ENCODE data around the gene ATP4B. TPM values are rescaled to one million over a fixed set of nuclear protein-coding genes. Genes with fewer than 3 reads are reported as not detected.

Gene ATP4B
- total RNA-seq, 1 experiment from 2014 or later, result not detected

DNA sequence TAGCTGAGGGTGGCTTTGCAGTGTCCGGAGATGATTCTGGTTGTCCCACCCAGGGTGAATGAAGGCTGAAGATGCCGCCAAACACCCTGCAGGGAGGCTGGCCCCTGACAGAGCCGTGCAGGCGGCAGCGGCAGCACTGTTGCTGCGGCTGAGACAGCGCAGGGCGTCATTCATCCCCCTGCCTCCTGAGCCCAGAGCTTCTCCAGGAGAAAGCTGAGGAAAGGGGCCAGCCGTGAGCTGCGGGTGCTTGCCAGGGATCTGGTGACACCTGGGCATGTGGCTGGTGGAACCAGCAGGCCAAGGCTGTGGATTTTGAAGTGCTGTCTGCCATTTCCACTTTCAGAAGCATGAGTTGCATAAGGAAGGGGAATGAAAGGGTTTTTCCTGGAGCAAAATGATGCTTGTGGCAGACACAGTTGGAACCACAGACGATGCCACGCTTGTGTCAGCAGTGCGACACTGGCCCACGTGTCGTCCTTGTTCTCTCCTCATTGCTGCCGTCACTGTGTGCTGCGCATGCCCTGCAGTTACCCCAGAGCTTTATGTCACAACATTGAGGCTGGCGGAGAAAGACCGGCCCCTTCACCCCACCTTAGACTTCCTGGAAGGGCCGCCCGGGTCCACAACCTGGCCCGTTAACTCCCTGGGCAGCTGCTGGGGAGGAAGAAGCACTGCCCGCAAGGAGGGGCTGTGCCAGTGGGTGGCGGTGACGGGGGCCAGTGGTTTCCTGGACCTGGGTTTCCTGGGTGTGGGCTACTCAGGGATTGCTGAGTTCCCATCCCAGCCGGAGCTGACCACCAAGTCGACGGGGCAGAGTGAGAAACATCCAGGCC is 50.7 kb downstream of the ATP4B start:
- H3K27ac Mint-ChIP-seq, result no peak overlapping the region; the same call in 1 of the 2 replicates
- no peak for DNase-seq (ENCODE audit: low spot score)
- H3K4me1 Mint-ChIP-seq, result peaks cover 3% of the 10 kb centered on the region; the same call in 1 of the 2 replicates
- H3K27me3 Mint-ChIP-seq (ENCODE audit: low read depth), result no peaks in the 10 kb centered on the region
- H3K4me3 Mint-ChIP-seq, result no peak overlapping the region
- peaks cover 14% of the 10 kb centered on the region for H3K36me3 Mint-ChIP-seq
- no peak for ATAC-seq
- TF ChIP-seq PRRX2 (CRISPR knock-in tag; IDR thresholded peaks at IDR 0.05), result no peak
- TF ChIP-seq RORB (CRISPR knock-in tag; IDR thresholded peaks at IDR 0.05), result no peak
- TF ChIP-seq, protein P1, sequence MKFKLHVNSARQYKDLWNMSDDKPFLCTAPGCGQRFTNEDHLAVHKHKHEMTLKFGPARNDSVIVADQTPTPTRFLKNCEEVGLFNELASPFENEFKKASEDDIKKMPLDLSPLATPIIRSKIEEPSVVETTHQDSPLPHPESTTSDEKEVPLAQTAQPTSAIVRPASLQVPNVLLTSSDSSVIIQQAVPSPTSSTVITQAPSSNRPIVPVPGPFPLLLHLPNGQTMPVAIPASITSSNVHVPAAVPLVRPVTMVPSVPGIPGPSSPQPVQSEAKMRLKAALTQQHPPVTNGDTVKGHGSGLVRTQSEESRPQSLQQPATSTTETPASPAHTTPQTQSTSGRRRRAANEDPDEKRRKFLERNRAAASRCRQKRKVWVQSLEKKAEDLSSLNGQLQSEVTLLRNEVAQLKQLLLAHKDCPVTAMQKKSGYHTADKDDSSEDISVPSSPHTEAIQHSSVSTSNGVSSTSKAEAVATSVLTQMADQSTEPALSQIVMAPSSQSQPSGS (CRISPR knock-in tag; IDR thresholded peaks at IDR 0.05; ENCODE audit: borderline replicate concordance, low read depth), result no peak
- TF ChIP-seq, protein P2, sequence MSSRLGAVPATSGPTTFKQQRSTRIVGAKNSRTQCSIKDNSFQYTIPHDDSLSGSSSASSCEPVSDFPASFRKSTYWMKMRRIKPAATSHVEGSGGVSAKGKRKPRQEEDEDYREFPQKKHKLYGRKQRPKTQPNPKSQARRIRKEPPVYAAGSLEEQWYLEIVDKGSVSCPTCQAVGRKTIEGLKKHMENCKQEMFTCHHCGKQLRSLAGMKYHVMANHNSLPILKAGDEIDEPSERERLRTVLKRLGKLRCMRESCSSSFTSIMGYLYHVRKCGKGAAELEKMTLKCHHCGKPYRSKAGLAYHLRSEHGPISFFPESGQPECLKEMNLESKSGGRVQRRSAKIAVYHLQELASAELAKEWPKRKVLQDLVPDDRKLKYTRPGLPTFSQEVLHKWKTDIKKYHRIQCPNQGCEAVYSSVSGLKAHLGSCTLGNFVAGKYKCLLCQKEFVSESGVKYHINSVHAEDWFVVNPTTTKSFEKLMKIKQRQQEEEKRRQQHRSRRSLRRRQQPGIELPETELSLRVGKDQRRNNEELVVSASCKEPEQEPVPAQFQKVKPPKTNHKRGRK (CRISPR knock-in tag; IDR thresholded peaks at IDR 0.05; ENCODE audit: borderline replicate concordance), result no peak
- TF ChIP-seq MXD4 (CRISPR knock-in tag; IDR thresholded peaks at IDR 0.05; ENCODE audit: borderline replicate concordance), result no peak
- TF ChIP-seq, protein P3, sequence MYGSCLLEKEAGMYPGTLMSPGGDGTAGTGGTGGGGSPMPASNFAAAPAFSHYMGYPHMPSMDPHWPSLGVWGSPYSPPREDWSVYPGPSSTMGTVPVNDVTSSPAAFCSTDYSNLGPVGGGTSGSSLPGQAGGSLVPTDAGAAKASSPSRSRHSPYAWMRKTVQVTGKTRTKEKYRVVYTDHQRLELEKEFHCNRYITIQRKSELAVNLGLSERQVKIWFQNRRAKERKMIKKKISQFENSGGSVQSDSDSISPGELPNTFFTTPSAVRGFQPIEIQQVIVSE (CRISPR knock-in tag; IDR thresholded peaks at IDR 0.05; ENCODE audit: borderline replicate concordance), result no peak
- no peak for TF ChIP-seq FOXK1 (CRISPR knock-in tag; IDR thresholded peaks at IDR 0.05)
- TF ChIP-seq NR1H2 (CRISPR knock-in tag; IDR thresholded peaks at IDR 0.05), result no peak
- TF ChIP-seq, protein P4, sequence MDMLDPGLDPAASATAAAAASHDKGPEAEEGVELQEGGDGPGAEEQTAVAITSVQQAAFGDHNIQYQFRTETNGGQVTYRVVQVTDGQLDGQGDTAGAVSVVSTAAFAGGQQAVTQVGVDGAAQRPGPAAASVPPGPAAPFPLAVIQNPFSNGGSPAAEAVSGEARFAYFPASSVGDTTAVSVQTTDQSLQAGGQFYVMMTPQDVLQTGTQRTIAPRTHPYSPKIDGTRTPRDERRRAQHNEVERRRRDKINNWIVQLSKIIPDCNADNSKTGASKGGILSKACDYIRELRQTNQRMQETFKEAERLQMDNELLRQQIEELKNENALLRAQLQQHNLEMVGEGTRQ (CRISPR knock-in tag; IDR thresholded peaks at IDR 0.05), result no peak
- TF ChIP-seq, protein P5, sequence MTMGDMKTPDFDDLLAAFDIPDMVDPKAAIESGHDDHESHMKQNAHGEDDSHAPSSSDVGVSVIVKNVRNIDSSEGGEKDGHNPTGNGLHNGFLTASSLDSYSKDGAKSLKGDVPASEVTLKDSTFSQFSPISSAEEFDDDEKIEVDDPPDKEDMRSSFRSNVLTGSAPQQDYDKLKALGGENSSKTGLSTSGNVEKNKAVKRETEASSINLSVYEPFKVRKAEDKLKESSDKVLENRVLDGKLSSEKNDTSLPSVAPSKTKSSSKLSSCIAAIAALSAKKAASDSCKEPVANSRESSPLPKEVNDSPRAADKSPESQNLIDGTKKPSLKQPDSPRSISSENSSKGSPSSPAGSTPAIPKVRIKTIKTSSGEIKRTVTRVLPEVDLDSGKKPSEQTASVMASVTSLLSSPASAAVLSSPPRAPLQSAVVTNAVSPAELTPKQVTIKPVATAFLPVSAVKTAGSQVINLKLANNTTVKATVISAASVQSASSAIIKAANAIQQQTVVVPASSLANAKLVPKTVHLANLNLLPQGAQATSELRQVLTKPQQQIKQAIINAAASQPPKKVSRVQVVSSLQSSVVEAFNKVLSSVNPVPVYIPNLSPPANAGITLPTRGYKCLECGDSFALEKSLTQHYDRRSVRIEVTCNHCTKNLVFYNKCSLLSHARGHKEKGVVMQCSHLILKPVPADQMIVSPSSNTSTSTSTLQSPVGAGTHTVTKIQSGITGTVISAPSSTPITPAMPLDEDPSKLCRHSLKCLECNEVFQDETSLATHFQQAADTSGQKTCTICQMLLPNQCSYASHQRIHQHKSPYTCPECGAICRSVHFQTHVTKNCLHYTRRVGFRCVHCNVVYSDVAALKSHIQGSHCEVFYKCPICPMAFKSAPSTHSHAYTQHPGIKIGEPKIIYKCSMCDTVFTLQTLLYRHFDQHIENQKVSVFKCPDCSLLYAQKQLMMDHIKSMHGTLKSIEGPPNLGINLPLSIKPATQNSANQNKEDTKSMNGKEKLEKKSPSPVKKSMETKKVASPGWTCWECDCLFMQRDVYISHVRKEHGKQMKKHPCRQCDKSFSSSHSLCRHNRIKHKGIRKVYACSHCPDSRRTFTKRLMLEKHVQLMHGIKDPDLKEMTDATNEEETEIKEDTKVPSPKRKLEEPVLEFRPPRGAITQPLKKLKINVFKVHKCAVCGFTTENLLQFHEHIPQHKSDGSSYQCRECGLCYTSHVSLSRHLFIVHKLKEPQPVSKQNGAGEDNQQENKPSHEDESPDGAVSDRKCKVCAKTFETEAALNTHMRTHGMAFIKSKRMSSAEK (CRISPR knock-in tag; IDR thresholded peaks at IDR 0.05; ENCODE audit: borderline replicate concordance), result no peak
- TF ChIP-seq HMGA2 (CRISPR knock-in tag; IDR thresholded peaks at IDR 0.05), result no peak
- TF ChIP-seq, protein P6, sequence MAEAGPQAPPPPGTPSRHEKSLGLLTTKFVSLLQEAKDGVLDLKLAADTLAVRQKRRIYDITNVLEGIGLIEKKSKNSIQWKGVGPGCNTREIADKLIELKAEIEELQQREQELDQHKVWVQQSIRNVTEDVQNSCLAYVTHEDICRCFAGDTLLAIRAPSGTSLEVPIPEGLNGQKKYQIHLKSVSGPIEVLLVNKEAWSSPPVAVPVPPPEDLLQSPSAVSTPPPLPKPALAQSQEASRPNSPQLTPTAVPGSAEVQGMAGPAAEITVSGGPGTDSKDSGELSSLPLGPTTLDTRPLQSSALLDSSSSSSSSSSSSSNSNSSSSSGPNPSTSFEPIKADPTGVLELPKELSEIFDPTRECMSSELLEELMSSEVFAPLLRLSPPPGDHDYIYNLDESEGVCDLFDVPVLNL (CRISPR knock-in tag; IDR thresholded peaks at IDR 0.05; ENCODE audit: borderline replicate concordance, low read depth), result no peak
- no peak for TF ChIP-seq SMAD4 (CRISPR knock-in tag; IDR thresholded peaks at IDR 0.05)
- TF ChIP-seq TEAD4 (CRISPR knock-in tag; IDR thresholded peaks at IDR 0.05), result no peak
- no peak for TF ChIP-seq ZNF416 (CRISPR knock-in tag; IDR thresholded peaks at IDR 0.05)
- no peak for TF ChIP-seq ZNF121 (CRISPR knock-in tag; IDR thresholded peaks at IDR 0.05)
- TF ChIP-seq, protein P7, sequence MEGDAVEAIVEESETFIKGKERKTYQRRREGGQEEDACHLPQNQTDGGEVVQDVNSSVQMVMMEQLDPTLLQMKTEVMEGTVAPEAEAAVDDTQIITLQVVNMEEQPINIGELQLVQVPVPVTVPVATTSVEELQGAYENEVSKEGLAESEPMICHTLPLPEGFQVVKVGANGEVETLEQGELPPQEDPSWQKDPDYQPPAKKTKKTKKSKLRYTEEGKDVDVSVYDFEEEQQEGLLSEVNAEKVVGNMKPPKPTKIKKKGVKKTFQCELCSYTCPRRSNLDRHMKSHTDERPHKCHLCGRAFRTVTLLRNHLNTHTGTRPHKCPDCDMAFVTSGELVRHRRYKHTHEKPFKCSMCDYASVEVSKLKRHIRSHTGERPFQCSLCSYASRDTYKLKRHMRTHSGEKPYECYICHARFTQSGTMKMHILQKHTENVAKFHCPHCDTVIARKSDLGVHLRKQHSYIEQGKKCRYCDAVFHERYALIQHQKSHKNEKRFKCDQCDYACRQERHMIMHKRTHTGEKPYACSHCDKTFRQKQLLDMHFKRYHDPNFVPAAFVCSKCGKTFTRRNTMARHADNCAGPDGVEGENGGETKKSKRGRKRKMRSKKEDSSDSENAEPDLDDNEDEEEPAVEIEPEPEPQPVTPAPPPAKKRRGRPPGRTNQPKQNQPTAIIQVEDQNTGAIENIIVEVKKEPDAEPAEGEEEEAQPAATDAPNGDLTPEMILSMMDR (IDR thresholded peaks at IDR 0.05), result no peak
- no peak for TF ChIP-seq RELA (CRISPR knock-in tag; IDR thresholded peaks at IDR 0.05; ENCODE audit: borderline replicate concordance)
- ChIA-PET POLR2A (no interaction called here), CTCF (no interaction called here)
- H3K9me3 Mint-ChIP-seq, result no peaks in the 10 kb centered on the region

Measured in WTC11 (cell line).